Lung (tissue), 12 donors: ENCODE measurements around the gene PRRT2. TPM values are rescaled to one million over a fixed set of nuclear protein-coding genes. Genes with fewer than 3 reads are reported as not detected.

ENCODE experiments used
- ATAC-seq: fragments of 200-7000 bp; cut with Tn5 transposase; one replicate; pipeline ENCODE4 v1.9.1; 2020; ENCODE audit warnings: moderate number of reproducible peaks; ENCODE audit not compliant: insufficient read depth, low FRiP score
- DNase-seq, 3 donors: peaks; one replicate each; pipeline ENCODE4 v3.0.0-alpha.2; 2013 to 2017
- H3K27ac ChIP-seq, 2 donors: one replicate each; pipeline ENCODE4 v1.5.1; 2013; ENCODE audit warnings: mild to moderate bottlenecking in 2 of 2, moderate library complexity in 2 of 2, control low read depth in 1 of 2, inconsistent platforms in 1 of 2, low read depth in 1 of 2, low read length in 1 of 2
- H3K27me3 ChIP-seq, 3 donors: one replicate each; pipeline ENCODE4 v1.5.1; 2013; ENCODE audit warnings: low read length in 2 of 3; ENCODE audit not compliant: control insufficient read depth in 3 of 3, insufficient read depth in 3 of 3
- H3K36me3 ChIP-seq, 4 donors: one replicate each; pipeline ENCODE4 v1.5.1; 2013; ENCODE audit warnings: low read length in 4 of 4, mild to moderate bottlenecking in 1 of 4, moderate library complexity in 1 of 4; ENCODE audit not compliant: control insufficient read depth in 4 of 4, insufficient read depth in 4 of 4
- H3K4me1 ChIP-seq, 5 donors: one replicate each; pipeline ENCODE4 v1.5.1; 2013; ENCODE audit warnings: low read length in 5 of 5, mild to moderate bottlenecking in 2 of 5, moderate library complexity in 1 of 5; ENCODE audit not compliant: control insufficient read depth in 5 of 5, insufficient read depth in 5 of 5
- H3K4me3 ChIP-seq: one replicate; pipeline ENCODE4 v1.5.1; 2013; ENCODE audit warnings: mild to moderate bottlenecking, control low read depth, moderate library complexity
- H3K9ac ChIP-seq, 2 donors: one replicate each; pipeline ENCODE4 v1.5.1; 2013; ENCODE audit warnings: low read length in 2 of 2, control low read depth in 1 of 2; ENCODE audit not compliant: insufficient read depth in 1 of 2
- H3K9me3 ChIP-seq, 4 donors: one replicate each; pipeline ENCODE4 v1.5.1; 2013; ENCODE audit warnings: low read length in 3 of 4, mild to moderate bottlenecking in 1 of 4, moderate library complexity in 1 of 4; ENCODE audit not compliant: control insufficient read depth in 4 of 4, insufficient read depth in 3 of 4
- CTCF ChIP-seq: IDR thresholded peaks from 2 replicates; pipeline ENCODE4 v1.5.1; 2012; ENCODE audit warnings: mild to moderate bottlenecking; ENCODE audit errors: control extremely low read depth, extremely low read depth
- WGBS, 2 donors: extraction: QIAGEN DNeasy Blood & Tissue Kit; methylation state at CpG; one replicate each; pipeline ENCODE4 v1.1.7; 2013; 5-methylcytosine and 5-hydroxymethylcytosine counted together
- polyA plus RNA-seq, 2 donors: library from polyadenylated mRNA; stranded (reverse); fragments of 200-250 nt; gene quantifications; one replicate each; pipeline ENCODE4 v1.2.1, GENCODE V29; 2013
- total RNA-seq, 2 donors: library from RNA; depleted of rRNA in 1 of 2; stranded (reverse); fragments of >200 nt in 1 of 2; gene quantifications; one replicate each; pipeline ENCODE4 v1.2.1, GENCODE V29; 2014 to 2021
- donor health status: control.
- donor health status: control.
- donor health status: Bipolar disorder and iron deficiency.
- donor health status: healthy.
- donor health status: DM: yes; HTN: yes; CAD: no.

PRRT2 gene
- total and polyA plus RNA-seq, 4 donors, result 0.49 to 6.5 (median 1.5) TPM

GRCh38 chr16:29839822-29840221 lies 27.8 kb downstream of the PRRT2 start:
- H3K9me3 ChIP-seq, result no peaks in the 10 kb centered on the region
- peaks cover 0 to 2% (median 0%) of the 10 kb centered on the region in 3 donors for H3K27me3 ChIP-seq
- peaks cover 0 to 75% (median 2%) of the 10 kb centered on the region in 4 donors for H3K36me3 ChIP-seq
- H3K9ac ChIP-seq, result no peak overlapping the region
- DNase-seq (no peak), ATAC-seq (no peak)
- no peak overlapping the region for H3K27ac ChIP-seq
- peaks cover 0 to 3% (median 0%) of the 10 kb centered on the region in 5 donors for H3K4me1 ChIP-seq
- no peak overlapping the region for H3K4me3 ChIP-seq
- 92 to 96% methylated on average over 6 of the region's 6 CpGs for WGBS, 2 donors
- no peak for TF ChIP-seq CTCF

- no peak for TF ChIP-seq CTCF
Measured at GRCh38 chr16:29840240-29840639, 28.2 kb downstream of the PRRT2 start.

GRCh38 chr16:29841631-29842030 lies 29.6 kb downstream of the PRRT2 start:
- TF ChIP-seq CTCF, result no peak
- peaks cover 0 to 2% (median 0%) of the 10 kb centered on the region in 3 donors for H3K27me3 ChIP-seq
- no peak overlapping the region for H3K27ac ChIP-seq
- H3K9me3 ChIP-seq, result no peaks in the 10 kb centered on the region
- H3K9ac ChIP-seq, result no peak overlapping the region
- ATAC-seq (no peak), DNase-seq (no peak)
- H3K4me1 ChIP-seq, result peaks cover 0 to 12% (median 0%) of the 10 kb centered on the region in 5 donors
- H3K36me3 ChIP-seq, result peaks cover 0 to 77% (median 3%) of the 10 kb centered on the region in 4 donors
- WGBS, 2 donors, result 92 to 95% methylated on average over 23 of the region's 23 CpGs
- H3K4me3 ChIP-seq, result no peak overlapping the region

More at GRCh38 chr16:29840240-29840639, 28.2 kb downstream of the PRRT2 start:
- 87 to 88% methylated on average over 10 of the region's 10 CpGs for WGBS, 2 donors
- H3K9me3 ChIP-seq, result no peaks in the 10 kb centered on the region
- peaks cover 0 to 2% (median 0%) of the 10 kb centered on the region in 3 donors for H3K27me3 ChIP-seq
- H3K27ac ChIP-seq, result no peak overlapping the region
- no peak overlapping the region for H3K9ac ChIP-seq
- no peak for DNase-seq
- ATAC-seq, result no peak
- peaks cover 0 to 75% (median 2%) of the 10 kb centered on the region in 4 donors for H3K36me3 ChIP-seq
- H3K4me3 ChIP-seq, result no peak overlapping the region
- peaks cover 0 to 3% (median 0%) of the 10 kb centered on the region in 5 donors for H3K4me1 ChIP-seq
